Stimulated activated naive CD8-positive, alpha-beta T cell treated with anti-CD3 and anti-CD28 coated beads, Interleukin-15, amount 100 ng/mL, for 72 hours (primary cell): Measurements from ENCODE around the gene CBS.
"Not testable (repeated sequence)": the region's sequence is repeated elsewhere in the genome, so short reads cannot be mapped to it uniquely, and the experiment has no call there.

Source experiments
- ATAC-seq: fragments of 150-1000 bp; cut with Tn5 transposase; 2 replicates; pipeline ENCODE4 v1.10.0; 2021; ENCODE audit warnings: mild to moderate bottlenecking, moderate library complexity
- DNase-seq, 2 donors: peaks; one replicate each; pipeline ENCODE4 v3.0.0; 2021 to 2022
- H3K27ac Mint-ChIP-seq, 2 donors: one replicate each; pipeline ENCODE4 v1.8.0; 2022; ENCODE audit warnings: mild to moderate bottlenecking in 2 of 2, mixed read lengths in 2 of 2, moderate library complexity in 2 of 2
- H3K27me3 Mint-ChIP-seq: one replicate; pipeline ENCODE4 v1.8.0; 2022; ENCODE audit warnings: mixed read lengths
- H3K4me1 Mint-ChIP-seq: one replicate; pipeline ENCODE4 v1.8.0; 2022; ENCODE audit warnings: mild to moderate bottlenecking, mixed read lengths
- H3K4me3 Mint-ChIP-seq, 2 donors: one replicate each; pipeline ENCODE4 v1.8.0; 2022; ENCODE audit warnings: mild to moderate bottlenecking in 2 of 2, mixed read lengths in 2 of 2, moderate library complexity in 1 of 2
- H3K9me3 Mint-ChIP-seq, 2 donors: one replicate each; pipeline ENCODE4 v1.8.0; 2022; ENCODE audit warnings: mixed read lengths in 2 of 2

CBS gene

GRCh38 chr21:43075170-43076022 lies at the start of gene CBS:
Gene CBS, minus strand, starts transcription at chr21:43075835. Its CDS starts 3,642 bp downstream, at chr21:43072193.
- H3K4me3 Mint-ChIP-seq, DNase-seq, H3K4me1 Mint-ChIP-seq, H3K9me3 Mint-ChIP-seq, H3K27ac Mint-ChIP-seq, H3K27me3 Mint-ChIP-seq: not testable (repeated sequence)
- peak; percentile 69 for ATAC-seq

- not testable (repeated sequence) for H3K9me3 Mint-ChIP-seq, H3K4me3 Mint-ChIP-seq, H3K4me1 Mint-ChIP-seq, DNase-seq, H3K27ac Mint-ChIP-seq, H3K27me3 Mint-ChIP-seq, ATAC-seq
Observed at GRCh38 chr21:43115956-43116355, 40.3 kb upstream of the CBS start.

GRCh38 chr21:43114483-43114882 lies 38.8 kb upstream of the CBS start:
- H3K4me1 Mint-ChIP-seq, DNase-seq, H3K27ac Mint-ChIP-seq, H3K4me3 Mint-ChIP-seq, ATAC-seq, H3K27me3 Mint-ChIP-seq, H3K9me3 Mint-ChIP-seq: not testable (repeated sequence)

GRCh38 chr21:43109006-43109405 lies 33.4 kb upstream of the CBS start:
- H3K27ac Mint-ChIP-seq, DNase-seq, H3K4me1 Mint-ChIP-seq, H3K4me3 Mint-ChIP-seq, H3K27me3 Mint-ChIP-seq, H3K9me3 Mint-ChIP-seq: not testable (repeated sequence)
- ATAC-seq, result peak; percentile 44

GRCh38 chr21:43108177-43108576 lies 32.5 kb upstream of the CBS start:
- H3K27me3 Mint-ChIP-seq, H3K27ac Mint-ChIP-seq, H3K9me3 Mint-ChIP-seq, H3K4me1 Mint-ChIP-seq, DNase-seq, ATAC-seq, H3K4me3 Mint-ChIP-seq: not testable (repeated sequence)

GRCh38 chr21:43107794-43108137 lies 32.1 kb upstream of the CBS start:
- not testable (repeated sequence) for H3K4me1 Mint-ChIP-seq, H3K4me3 Mint-ChIP-seq, H3K27ac Mint-ChIP-seq, H3K9me3 Mint-ChIP-seq, ATAC-seq, DNase-seq, H3K27me3 Mint-ChIP-seq

GRCh38 chr21:43106965-43107793 lies 31.5 kb upstream of the CBS start, which contains the start of gene U2AF1:
Gene U2AF1, minus strand, starts transcription at chr21:43107570. Its CDS starts 76 bp downstream, at chr21:43107494.
- peak within 1 kb of the TSS; percentile 15 to 31 for H3K4me3 Mint-ChIP-seq
- H3K27me3 Mint-ChIP-seq, result not testable (repeated sequence)

GRCh38 chr21:43104642-43105041 lies 29.0 kb upstream of the CBS start:
- not testable (repeated sequence) for ATAC-seq, H3K9me3 Mint-ChIP-seq, H3K4me3 Mint-ChIP-seq, H3K27me3 Mint-ChIP-seq, H3K27ac Mint-ChIP-seq, H3K4me1 Mint-ChIP-seq, DNase-seq

More at GRCh38 chr21:43106965-43107793, 31.5 kb upstream of the CBS start, which contains the start of gene U2AF1:
- ATAC-seq, result peak; percentile 94
- H3K4me1 Mint-ChIP-seq, H3K9me3 Mint-ChIP-seq, H3K27ac Mint-ChIP-seq: not testable (repeated sequence)
- peak; percentile 58 to 77 for DNase-seq

- not testable (repeated sequence) for H3K9me3 Mint-ChIP-seq, H3K27ac Mint-ChIP-seq, H3K27me3 Mint-ChIP-seq, H3K4me1 Mint-ChIP-seq, ATAC-seq, H3K4me3 Mint-ChIP-seq, DNase-seq
Observed at GRCh38 chr21:43102281-43102680, 26.6 kb upstream of the CBS start.

GRCh38 chr21:43101676-43102075 lies 26.0 kb upstream of the CBS start:
- not testable (repeated sequence) for H3K27ac Mint-ChIP-seq, H3K4me1 Mint-ChIP-seq

GRCh38 chr21:43101000-43101399 lies 25.4 kb upstream of the CBS start:
- H3K4me3 Mint-ChIP-seq, result not testable (repeated sequence)

More at GRCh38 chr21:43101676-43102075, 26.0 kb upstream of the CBS start:
- DNase-seq, ATAC-seq, H3K9me3 Mint-ChIP-seq, H3K4me3 Mint-ChIP-seq, H3K27me3 Mint-ChIP-seq: not testable (repeated sequence)

GRCh38 chr21:43091979-43092614 lies 16.5 kb upstream of the CBS start:
- not testable (repeated sequence) for H3K27me3 Mint-ChIP-seq, H3K4me3 Mint-ChIP-seq, H3K4me1 Mint-ChIP-seq, DNase-seq, H3K9me3 Mint-ChIP-seq, ATAC-seq, H3K27ac Mint-ChIP-seq

More at GRCh38 chr21:43101000-43101399, 25.4 kb upstream of the CBS start:
- H3K4me1 Mint-ChIP-seq, H3K9me3 Mint-ChIP-seq, H3K27me3 Mint-ChIP-seq, DNase-seq, H3K27ac Mint-ChIP-seq, ATAC-seq: not testable (repeated sequence)

- not testable (repeated sequence) for DNase-seq, H3K27ac Mint-ChIP-seq
Observed at GRCh38 chr21:43090947-43091346, 15.3 kb upstream of the CBS start.

GRCh38 chr21:43089463-43089862 lies 13.8 kb upstream of the CBS start:
- not testable (repeated sequence) for ATAC-seq

More at GRCh38 chr21:43090947-43091346, 15.3 kb upstream of the CBS start:
- H3K27me3 Mint-ChIP-seq, H3K4me3 Mint-ChIP-seq, ATAC-seq, H3K9me3 Mint-ChIP-seq, H3K4me1 Mint-ChIP-seq: not testable (repeated sequence)

GRCh38 chr21:43082587-43083300 lies 7.1 kb upstream of the CBS start:
- not testable (repeated sequence) for H3K27ac Mint-ChIP-seq, DNase-seq, H3K4me3 Mint-ChIP-seq, ATAC-seq, H3K27me3 Mint-ChIP-seq, H3K9me3 Mint-ChIP-seq, H3K4me1 Mint-ChIP-seq

More at GRCh38 chr21:43089463-43089862, 13.8 kb upstream of the CBS start:
- not testable (repeated sequence) for H3K27ac Mint-ChIP-seq, H3K27me3 Mint-ChIP-seq, H3K4me3 Mint-ChIP-seq, H3K9me3 Mint-ChIP-seq, H3K4me1 Mint-ChIP-seq, DNase-seq
